Panc1 (cell line): ENCODE results near the gene MORN1. TPM values are rescaled to one million over a fixed set of nuclear protein-coding genes. Genes with fewer than 3 reads are reported as not detected.

Source experiments
- ATAC-seq: fragments of 200-7000 bp; cut with Tn5 transposase; 2 replicates; pipeline ENCODE4 v1.9.1; 2020; ENCODE audit warnings: mild to moderate bottlenecking, moderate library complexity
- BruUV-seq: library from RNA; stranded (reverse); fragments of 400-500 nt; replicated peaks from 2 replicates; lab custom pipeline; 2021; lab: Mats Ljungman, UMichigan
- CTCF ChIA-PET: fragments of 300-600 bp; sonication (Branson Sonifier 250); formaldehyde crosslinking; loops from one replicate; lab custom pipeline; 2022; ENCODE audit warnings: antibody characterized with exemption; lab: Charles Lee
- POLR2A ChIA-PET: fragments of 300-600 bp; sonication (Branson Sonifier 250); formaldehyde crosslinking; loops from one replicate; lab custom pipeline; 2022; ENCODE audit warnings: antibody characterized with exemption; lab: Charles Lee
- DNase-seq: peaks from one replicate; pipeline ENCODE4 v3.0.0-alpha.2; 2010; ENCODE audit warnings: low read depth, low spot score
- H3K27ac ChIP-seq: 2 replicates; pipeline ENCODE4 v1.5.1; 2011; ENCODE audit warnings: mild to moderate bottlenecking, low read length, inconsistent platforms
- H3K27me3 ChIP-seq: fragments of 200-500 bp; sonication (Bioruptor generic); 2 replicates; pipeline ENCODE4 v1.6.0; 2014; ENCODE audit warnings: low read length, inconsistent platforms; ENCODE audit not compliant: control insufficient read depth, insufficient read depth
- H3K36me3 ChIP-seq: fragments of 200-500 bp; sonication (Bioruptor generic); 2 replicates; pipeline ENCODE4 v1.5.1; 2014; ENCODE audit warnings: inconsistent platforms, mild to moderate bottlenecking, low read length, moderate library complexity; ENCODE audit not compliant: control insufficient read depth, insufficient read depth
- H3K4me1 ChIP-seq: 2 replicates; pipeline ENCODE4 v1.5.1; 2011; ENCODE audit warnings: inconsistent platforms, mild to moderate bottlenecking, low read length, moderate library complexity; ENCODE audit not compliant: control insufficient read depth, insufficient read depth
- H3K4me3 ChIP-seq, 2 experiments: 2 replicates each; pipeline ENCODE4 v1.5.1; 2011 to 2012; ENCODE audit warnings: low read depth in 2 of 2, low read length in 2 of 2, mild to moderate bottlenecking in 2 of 2, inconsistent platforms in 1 of 2, moderate library complexity in 1 of 2
- H3K9me3 ChIP-seq: fragments of 200-500 bp; sonication (Bioruptor generic); 2 replicates; pipeline ENCODE4 v1.5.1; 2014; ENCODE audit warnings: low read depth, mild to moderate bottlenecking, inconsistent platforms, low read length, moderate library complexity; ENCODE audit not compliant: control insufficient read depth, insufficient read depth
- CTCF ChIP-seq: fragments of 450-650 bp; IDR thresholded peaks from 2 replicates; pipeline ENCODE4 v1.5.1; 2017; ENCODE audit warnings: mild to moderate bottlenecking
- POLR2AphosphoS5 ChIP-seq: IDR thresholded peaks from 2 replicates; pipeline ENCODE4 v1.6.1; 2012; ENCODE audit warnings: mild to moderate bottlenecking, low read depth, low read length, moderate library complexity
- REST ChIP-seq, 2 experiments: IDR thresholded peaks; 2 replicates each; pipeline ENCODE4 v1.6.1; 2011 to 2012; ENCODE audit warnings: low read depth in 2 of 2, control low read depth in 1 of 2, low read length in 1 of 2, mild to moderate bottlenecking in 1 of 2, moderate library complexity in 1 of 2; ENCODE audit not compliant: insufficient read depth in 1 of 2
- SIN3A ChIP-seq: IDR thresholded peaks from 2 replicates; pipeline ENCODE4 v1.6.1; 2012; ENCODE audit warnings: low read depth, mild to moderate bottlenecking, low read length, moderate library complexity, borderline replicate concordance; ENCODE audit not compliant: insufficient read depth
- TCF7L2 ChIP-seq: IDR thresholded peaks from 2 replicates; pipeline ENCODE4 v1.6.1; 2011; ENCODE audit warnings: mild to moderate bottlenecking, low read depth, low read length, inconsistent platforms
- in situ Hi-C: cut with HindIII; loops from 2 replicates; pipeline ENCODE4 v1.10.0; 2016; ENCODE audit warnings: low sequenced_read_pairs, low pct_unique_long_range_greater_than_20kb
- intact Hi-C: fragments of 100-400 bp; cut with micrococcal nuclease; formaldehyde crosslinking; loops from one replicate; pipeline ENCODE4 v1.10.0; 2022; ENCODE audit not compliant: unreplicated experiment
- total RNA-seq: library from RNA; stranded (reverse); gene quantifications from one replicate; pipeline ENCODE4 v1.2.1, GENCODE V29; 2021; ENCODE audit not compliant: unreplicated experiment

MORN1 gene
- total RNA-seq, 1 experiment from 2014 or later, result 21.3 TPM

- Histone ChIP-seq H3K4me3 (no peak overlapping the region), H3K4me1 (peaks cover 19% of the 10 kb centered on the region), H3K27ac (no peak overlapping the region), H3K36me3 (no peaks in the 10 kb centered on the region), H3K27me3 (no peaks in the 10 kb centered on the region), H3K9me3 (no peaks in the 10 kb centered on the region)
- ChIA-PET POLR2A (no interaction called here), CTCF (no interaction called here)
- intact Hi-C loops, result no loop called here
- BruUV-seq, result no TSS peak
- ATAC-seq (no peak), DNase-seq (no peak)
- in situ Hi-C loops, result no loop called here
- TF ChIP-seq REST (IDR thresholded peaks at IDR 0.05; ENCODE audit: insufficient read depth in 1 of 2, low read depth in 2 of 2, low read length in 1 of 2) (no peak), POLR2AphosphoS5 (no peak)
These were observed 12.9 kb downstream of the MORN1 start for GRCh38 chr1:2378441-2378851.

GRCh38 chr1:2377751-2378440, 13.5 kb downstream of the MORN1 start:
- DNase-seq (no peak), ATAC-seq (no peak)
- BruUV-seq, result no TSS peak
- no peaks in the 10 kb centered on the region for H3K27me3 ChIP-seq
- CTCF ChIA-PET, result interaction anchor here (0.6 kb wide), 1 partner anchor 30 kb away, joined by 3 read pairs; no protein-coding TSS in a partner anchor
- TF ChIP-seq SIN3A, result no peak
- TF ChIP-seq POLR2AphosphoS5, result no peak
- TF ChIP-seq CTCF, result no peak
- TF ChIP-seq TCF7L2, result no peak
- no peak overlapping the region for H3K27ac ChIP-seq
- POLR2A ChIA-PET, result interaction anchor here (0.6 kb wide), 2 partner anchors 156 to 178 kb away, joined by 3 to 6 read pairs; no protein-coding TSS in a partner anchor
- H3K36me3 ChIP-seq, result no peaks in the 10 kb centered on the region
- no peak overlapping the region for H3K4me3 ChIP-seq
- H3K9me3 ChIP-seq, result no peaks in the 10 kb centered on the region
- intact Hi-C loops, result no loop called here
- H3K4me1 ChIP-seq, result peaks cover 18% of the 10 kb centered on the region
- in situ Hi-C loops, result no loop called here
